IPS-NIHi7 (cell line): ENCODE measurements around the gene KLHDC2.
"Not testable (repeated sequence)": the region's sequence is repeated elsewhere in the genome, so short reads cannot be mapped to it uniquely, and the experiment has no call there.

Source experiments
- DNase-seq: peaks from one replicate; pipeline ENCODE4 v3.0.0; 2012; ENCODE audit warnings: mixed read lengths; ENCODE audit errors: extremely low spot score

The KLHDC2 gene

GRCh38 chr14:49781040-49781439 is 13.1 kb downstream of the KLHDC2 start:
- DNase-seq = not testable (repeated sequence)

- DNase-seq = no peak
Observed at GRCh38 chr14:49783394-49784014, 15.6 kb downstream of the KLHDC2 start.

- no peak for DNase-seq
Observed at GRCh38 chr14:49786315-49786714, 18.4 kb downstream of the KLHDC2 start.

- no peak for DNase-seq
Observed at GRCh38 chr14:49792618-49793017, 24.7 kb downstream of the KLHDC2 start.

- DNase-seq = no peak
Observed at GRCh38 chr14:49796025-49796424, 28.1 kb downstream of the KLHDC2 start.

GRCh38 chr14:49808780-49809179 is 40.8 kb downstream of the KLHDC2 start:
- DNase-seq = no peak

GRCh38 chr14:49816118-49816517 is 48.2 kb downstream of the KLHDC2 start:
- not testable (repeated sequence) for DNase-seq

GRCh38 chr14:49816844-49817243 is 48.9 kb downstream of the KLHDC2 start:
- no peak for DNase-seq

GRCh38 chr14:49820176-49820575 is 52.2 kb downstream of the KLHDC2 start:
- no peak for DNase-seq

GRCh38 chr14:49828640-49829039 is 60.7 kb downstream of the KLHDC2 start:
- no peak for DNase-seq
